ENCODE measurements around the gene OR5B12. TPM values are rescaled to one million over a fixed set of nuclear protein-coding genes. Genes with fewer than 3 reads are reported as not detected.

OR5B12 gene
- not detected in 5 replicates for total RNA-seq (2022; extraction: Qiagen RNA extraction)

GRCh38 chr11:58442136-58442535, at the start of gene OR5B12:
OR5B12 (minus strand) TSS chr11:58442236; CDS start chr11:58440151, 2,085 bp downstream.

DNA sequence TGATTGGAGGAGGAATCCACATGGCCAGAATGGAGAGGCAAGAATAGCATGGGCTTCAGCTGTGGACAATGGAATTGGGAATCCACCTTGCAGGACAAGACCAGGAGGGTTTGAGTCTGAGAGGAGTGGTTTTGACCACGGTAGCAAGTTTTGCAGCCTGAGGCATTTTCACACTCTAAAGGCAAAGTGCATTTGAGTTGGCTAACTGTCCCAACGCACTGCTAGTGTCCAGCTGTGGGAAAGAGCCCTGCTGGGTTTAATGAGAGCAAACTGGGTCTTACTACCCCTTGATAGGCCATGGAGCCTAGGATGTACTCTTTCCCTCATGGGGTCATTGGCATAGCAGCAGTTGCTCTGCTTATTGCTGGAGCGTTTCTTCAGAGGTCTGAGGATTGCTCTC, 14.0 kb downstream of the OR5B12 start, which contains the start of gene OR5B2:
OR5B2 (minus strand) TSS at position 101 of the 400 bp plus-strand sequence. CDS start 4,860 bp downstream, outside the sequence.

GRCh38 chr11:58406774-58407173, 35.3 kb downstream of the OR5B12 start, which contains the start of gene OR5B3:
OR5B3 (minus strand) TSS chr11:58406874; CDS start chr11:58403409, 3,465 bp downstream.

Other genes with a start within 250 kb of the OR5B12 start
- not detected in 5 replicates for gene OR1S2, start 238.1 kb downstream of the OR5B12 start, total RNA-seq (2022; extraction: Qiagen RNA extraction)
- gene OR1S1, start 229.5 kb downstream of the OR5B12 start, total RNA-seq (2022; extraction: Qiagen RNA extraction): not detected in 5 replicates
- gene OR10Q1, start 213.3 kb downstream of the OR5B12 start, total RNA-seq (2022; extraction: Qiagen RNA extraction): not detected in 5 replicates
- not detected in 5 replicates for gene OR10W1, start 174.0 kb downstream of the OR5B12 start, total RNA-seq (2022; extraction: Qiagen RNA extraction)
- gene OR5B17, start 83.2 kb downstream of the OR5B12 start, total RNA-seq (2022; extraction: Qiagen RNA extraction): not detected in 5 replicates
- gene OR5B3, start 35.4 kb downstream of the OR5B12 start, total RNA-seq (2022; extraction: Qiagen RNA extraction): not detected in 5 replicates
- gene OR5B2, start 14.1 kb downstream of the OR5B12 start, total RNA-seq (2022; extraction: Qiagen RNA extraction): not detected in 5 replicates
- gene OR5B21, start 65.9 kb upstream of the OR5B12 start, total RNA-seq (2022; extraction: Qiagen RNA extraction): not detected in 5 replicates
- 2.0 to 2.5 TPM (median 2.2 TPM) in 5 replicates for gene LPXN, start 133.6 kb upstream of the OR5B12 start, total RNA-seq (2022; extraction: Qiagen RNA extraction)
- gene ZFP91, start 136.8 kb upstream of the OR5B12 start, total RNA-seq (2022; extraction: Qiagen RNA extraction): 36.8 to 49.2 TPM (median 44.1 TPM) in 5 replicates
- gene CNTF, start 180.4 kb upstream of the OR5B12 start, total RNA-seq (2022; extraction: Qiagen RNA extraction): 1.2 to 1.7 TPM (median 1.3 TPM) in 5 replicates

All from A549 treated with dexamethasone at 1 μM for 4 hours (cell line).